HG03378 (cell line): ENCODE results near the gene HLCS.
A peak's percentile ranks its signal among the peaks of the same experiment; 100 is the strongest.

Experiments used
- ATAC-seq: cut with Tn5 transposase; IDR thresholded peaks from one replicate; pipeline ENCODE4 v1.9.1; 2021; ENCODE audit warnings: mild to moderate bottlenecking, moderate library complexity; ENCODE audit not compliant: unreplicated experiment

Gene HLCS

GRCh38 chr21:36985751-36986594 lies 19.5 kb upstream of the HLCS start:
- no peak for ATAC-seq

DNA sequence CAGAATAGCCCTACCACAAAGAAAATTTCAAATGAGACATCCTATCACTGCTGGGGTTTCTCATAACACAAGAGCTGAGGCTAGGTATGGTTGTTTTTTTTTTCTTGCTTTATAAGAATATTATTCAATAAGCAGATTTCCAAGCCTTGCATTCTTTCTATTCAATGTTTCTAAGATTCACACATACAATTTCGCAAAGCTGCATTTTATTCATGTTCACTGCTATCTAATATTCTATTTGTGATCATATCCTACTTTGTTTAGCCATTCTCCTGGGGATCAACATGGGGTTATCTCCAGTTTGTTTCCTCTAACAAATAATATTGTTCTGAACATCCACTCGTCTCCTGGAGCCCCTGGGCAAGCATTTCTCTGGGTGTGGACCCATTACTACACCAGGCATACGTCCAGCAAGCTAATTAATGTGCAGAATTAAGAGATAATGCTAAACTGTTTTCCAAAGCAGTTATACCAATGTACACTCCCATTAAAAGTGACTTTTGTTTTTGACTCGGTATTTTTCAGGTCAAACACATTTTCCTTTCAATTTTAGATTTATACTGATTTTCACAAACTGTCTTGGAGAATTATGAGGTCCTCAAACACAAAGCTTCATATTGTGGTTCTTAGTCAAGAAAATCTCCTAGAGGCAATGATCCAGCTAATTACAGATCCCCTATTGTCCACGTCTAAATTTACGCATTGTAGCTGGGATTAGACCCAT lies 15.7 kb upstream of the HLCS start:
- ATAC-seq: no peak

DNA sequence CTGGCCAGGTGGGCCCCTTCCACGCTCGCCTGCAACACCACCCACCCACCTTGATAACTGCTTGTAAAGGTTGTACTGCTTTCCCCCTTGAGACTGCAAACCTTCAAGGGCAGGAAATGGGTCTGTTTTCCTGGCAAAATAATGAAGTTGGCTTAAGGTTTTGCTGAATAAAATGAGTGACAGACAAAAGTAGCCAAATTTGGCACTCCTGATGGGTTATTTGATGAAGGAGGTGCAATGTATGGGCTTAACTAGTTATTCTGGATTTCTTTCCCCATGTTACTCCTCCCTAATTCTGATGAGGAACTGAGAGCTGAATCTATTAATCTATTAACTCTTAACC lies 14.6 kb upstream of the HLCS start:
- no peak for ATAC-seq

DNA sequence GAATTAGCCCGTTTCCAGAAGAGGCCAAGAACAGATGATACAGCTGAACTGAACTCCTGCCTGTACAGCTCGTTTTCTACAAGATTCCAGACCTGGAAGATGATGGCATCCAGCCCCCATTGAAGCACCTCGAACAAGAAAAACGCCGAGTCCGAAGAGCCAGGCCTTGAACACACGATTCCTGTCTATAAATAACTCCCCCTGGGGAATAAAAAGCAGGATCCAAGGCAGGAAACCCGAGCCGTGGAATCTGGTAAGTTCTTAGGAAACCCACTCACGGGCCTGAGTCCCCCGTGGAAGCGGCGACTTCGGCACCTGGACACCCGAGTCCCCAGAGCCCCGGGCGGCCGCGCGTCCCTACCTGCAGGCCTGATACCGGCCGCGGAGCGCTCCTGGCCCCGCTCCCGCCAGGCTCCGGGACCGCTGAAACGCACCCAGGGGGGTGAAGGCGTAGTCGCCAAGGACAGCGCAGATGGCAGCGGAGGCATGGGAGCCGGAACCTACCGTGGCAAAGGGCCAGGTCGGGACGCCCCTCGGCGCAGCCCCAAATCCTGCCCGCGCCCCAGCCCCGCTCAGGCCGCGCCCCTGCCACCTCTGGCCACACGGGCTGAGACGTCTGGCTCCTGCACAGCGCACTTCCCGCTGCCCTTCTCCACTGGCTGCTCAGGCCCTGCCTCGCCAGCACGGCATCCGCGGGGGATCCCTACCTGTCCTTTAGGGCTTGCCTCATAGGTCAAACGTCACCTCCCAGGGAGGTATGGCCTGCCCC lies 14.0 kb upstream of the HLCS start:
- ATAC-seq: no peak

DNA sequence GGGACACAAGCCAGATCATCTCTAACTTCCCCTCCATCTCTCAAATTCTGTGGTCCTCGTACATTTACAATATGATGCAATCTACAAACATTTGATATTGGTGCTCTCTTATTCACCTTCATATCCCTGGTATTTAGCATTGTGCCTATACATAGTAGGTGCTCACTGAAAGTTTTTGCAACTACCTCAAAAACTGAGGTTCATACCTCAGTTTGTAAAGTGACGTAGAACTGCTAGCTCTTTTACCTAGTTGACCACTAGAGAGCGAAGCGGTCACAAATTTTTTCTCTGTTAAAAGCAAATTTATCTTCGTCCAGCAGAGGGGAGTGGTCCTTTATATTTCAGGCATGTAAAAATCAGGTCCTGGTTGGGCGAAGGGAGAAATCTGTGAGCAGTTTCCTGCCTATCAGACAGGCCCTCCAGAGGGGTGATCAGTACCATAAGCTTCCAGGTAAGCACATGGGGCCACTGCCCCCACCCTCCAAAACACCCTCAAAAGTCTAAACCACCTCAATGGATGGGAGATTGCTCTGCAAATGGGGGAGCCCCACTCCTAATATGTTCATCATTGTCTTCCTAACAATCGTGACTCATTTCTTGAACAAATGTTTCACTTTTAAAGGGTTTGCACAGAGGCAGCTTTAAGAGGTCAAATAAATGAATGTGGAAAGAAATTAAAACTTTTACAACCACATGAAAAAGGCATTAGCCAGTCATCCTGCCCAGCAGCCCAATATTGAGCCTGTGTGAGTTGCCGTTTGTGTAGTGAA lies 10.6 kb upstream of the HLCS start:
- peak; percentile 73 for ATAC-seq

DNA sequence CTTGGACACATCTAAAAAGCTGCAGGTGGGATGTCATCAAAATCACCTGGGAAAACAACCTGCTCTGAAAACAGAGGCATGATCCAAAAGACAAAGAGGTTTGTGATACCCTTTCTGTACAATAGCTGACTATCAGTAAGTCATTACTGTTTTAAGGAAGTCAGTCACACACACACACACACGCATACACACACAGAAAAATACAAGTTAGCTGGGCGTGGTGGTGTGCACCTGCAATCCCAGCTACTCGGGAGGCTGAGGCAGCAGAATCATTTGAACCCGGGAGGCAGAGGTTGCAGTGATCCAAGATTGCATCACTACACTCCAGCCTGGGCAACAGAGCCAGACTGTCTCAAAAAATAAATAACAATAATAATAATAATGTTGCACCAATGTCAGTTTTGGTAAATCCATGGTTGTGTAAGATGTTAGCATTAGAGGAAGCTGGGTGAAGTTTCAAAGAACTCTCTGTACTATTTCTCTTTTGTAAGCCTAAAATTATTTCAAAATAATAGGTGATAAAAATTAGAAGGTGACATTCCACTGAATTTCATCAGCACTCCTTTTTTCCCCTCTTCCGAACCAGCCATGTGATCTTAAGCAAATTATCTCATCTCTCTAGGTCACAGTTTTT lies 9.9 kb upstream of the HLCS start:
- ATAC-seq: no peak

DNA sequence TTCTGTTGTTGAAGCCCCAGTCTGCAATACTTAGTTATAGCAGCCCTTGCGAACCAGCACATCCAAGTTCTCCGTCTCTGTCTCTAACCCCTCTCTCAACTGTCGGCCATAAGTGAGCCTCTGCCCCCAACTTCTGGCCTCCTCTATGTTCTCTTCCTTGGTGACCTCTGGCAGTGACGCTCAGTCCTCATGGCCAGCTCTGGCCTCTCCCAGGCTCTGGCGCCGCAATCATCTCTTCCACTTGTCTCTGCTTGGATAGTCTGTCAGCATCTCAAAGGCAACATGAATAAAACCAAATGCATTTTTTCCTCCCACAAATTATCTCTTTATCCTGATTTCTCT lies 8.4 kb upstream of the HLCS start:
- no peak for ATAC-seq

DNA sequence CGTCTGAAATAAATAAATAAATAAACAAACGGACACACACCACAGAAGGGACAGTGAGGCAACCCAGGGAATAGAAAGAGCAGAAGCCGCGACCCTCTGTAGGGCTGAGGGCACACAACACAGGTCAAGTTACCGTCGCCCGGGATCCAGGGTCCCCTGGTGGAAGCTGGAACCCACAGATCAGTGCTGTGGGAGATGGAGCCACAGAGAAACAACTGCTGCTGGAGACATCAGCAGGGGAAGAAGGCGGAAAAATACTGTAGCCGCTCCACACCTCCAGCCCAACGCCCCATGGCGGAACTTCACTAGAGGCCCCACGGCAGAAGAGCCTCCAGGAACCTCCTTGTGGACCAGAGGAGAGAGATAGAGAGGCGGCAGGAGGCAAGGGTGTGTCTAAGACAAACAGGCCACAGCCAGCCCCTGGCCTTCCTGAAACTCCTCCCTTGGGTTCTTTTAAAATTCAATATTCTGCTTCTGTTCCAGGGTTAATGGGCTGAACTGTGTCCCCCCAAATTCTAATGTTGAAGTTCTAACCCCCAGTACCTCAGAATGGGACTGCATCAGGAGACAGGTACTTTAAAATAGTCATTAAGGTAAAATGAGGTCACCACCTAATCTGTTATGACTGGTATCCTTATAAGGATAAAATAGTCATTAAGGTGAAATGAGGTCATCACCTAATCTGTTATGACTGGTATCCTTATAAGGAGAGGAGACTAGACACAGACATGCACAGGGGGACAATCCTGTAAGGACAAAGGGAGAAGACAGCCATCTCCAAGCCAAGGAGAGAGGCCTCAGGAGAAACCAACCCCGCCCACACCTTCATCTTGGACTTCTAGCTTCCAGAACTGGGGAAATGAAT lies 7.7 kb upstream of the HLCS start:
- ATAC-seq: no peak

- no peak for ATAC-seq
Measured at GRCh38 chr21:36968976-36969375, 2.5 kb upstream of the HLCS start.

DNA sequence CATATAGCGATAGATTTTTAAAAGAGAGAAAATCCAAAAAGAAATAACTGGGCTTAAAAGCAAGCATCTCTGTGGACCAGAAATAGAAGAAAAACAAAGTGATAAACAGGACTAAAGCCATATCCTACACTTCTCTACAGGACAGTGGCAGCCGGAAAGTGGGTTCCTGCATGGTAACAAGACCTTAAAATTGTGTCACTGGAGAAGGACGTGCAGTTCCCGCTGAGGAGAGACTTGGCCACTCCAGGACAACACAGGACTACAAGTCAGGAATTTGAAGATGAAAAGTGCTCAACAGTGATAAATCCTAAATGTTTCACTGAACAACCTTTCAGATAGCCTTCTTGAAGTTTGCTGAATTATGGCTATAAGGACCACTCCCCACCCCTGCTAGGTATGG lies 1.9 kb upstream of the HLCS start:
- no peak for ATAC-seq

- no peak for ATAC-seq
Measured at GRCh38 chr21:36966821-36967768, 626 bp upstream of the HLCS start.

DNA sequence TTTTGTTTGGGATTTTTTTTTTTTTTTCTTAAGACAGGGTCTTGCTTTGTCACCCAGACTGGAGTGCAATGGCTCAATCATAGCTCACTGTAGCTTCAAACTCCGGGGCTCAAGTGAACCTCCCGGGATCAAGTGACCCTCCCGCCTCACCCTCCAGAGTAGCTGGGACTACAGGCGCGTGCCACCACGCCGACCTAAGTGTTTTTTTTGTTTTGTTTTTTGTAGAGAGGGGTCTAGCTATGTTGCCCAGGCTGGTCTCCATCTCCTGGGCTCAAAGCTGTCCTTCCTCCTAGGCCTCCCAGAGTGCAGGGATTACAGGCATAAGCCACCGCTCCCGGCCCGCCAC lies 776 bp downstream of the HLCS start:
- ATAC-seq: no peak

- no peak for ATAC-seq
Measured at GRCh38 chr21:36964827-36965719, 1.4 kb downstream of the HLCS start.

DNA sequence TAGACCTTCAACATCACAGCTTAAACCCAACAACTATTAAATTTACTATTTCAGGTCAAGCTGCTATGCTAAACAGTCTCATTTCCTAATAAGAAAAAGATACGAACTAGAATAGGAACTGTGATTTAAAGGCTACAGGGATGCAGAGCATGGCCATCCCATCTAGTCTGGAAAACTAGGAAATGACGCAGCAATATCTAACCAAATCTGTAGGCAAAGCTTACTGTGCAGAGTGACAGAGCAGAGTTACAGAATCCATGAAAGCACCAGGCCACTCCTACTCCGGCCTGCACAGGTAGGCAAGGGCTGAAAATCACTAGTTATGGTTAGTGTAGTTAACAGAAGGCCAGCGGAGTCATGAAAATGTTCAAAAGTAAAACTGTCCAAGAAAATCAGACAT lies 2.1 kb downstream of the HLCS start:
- ATAC-seq: no peak

DNA sequence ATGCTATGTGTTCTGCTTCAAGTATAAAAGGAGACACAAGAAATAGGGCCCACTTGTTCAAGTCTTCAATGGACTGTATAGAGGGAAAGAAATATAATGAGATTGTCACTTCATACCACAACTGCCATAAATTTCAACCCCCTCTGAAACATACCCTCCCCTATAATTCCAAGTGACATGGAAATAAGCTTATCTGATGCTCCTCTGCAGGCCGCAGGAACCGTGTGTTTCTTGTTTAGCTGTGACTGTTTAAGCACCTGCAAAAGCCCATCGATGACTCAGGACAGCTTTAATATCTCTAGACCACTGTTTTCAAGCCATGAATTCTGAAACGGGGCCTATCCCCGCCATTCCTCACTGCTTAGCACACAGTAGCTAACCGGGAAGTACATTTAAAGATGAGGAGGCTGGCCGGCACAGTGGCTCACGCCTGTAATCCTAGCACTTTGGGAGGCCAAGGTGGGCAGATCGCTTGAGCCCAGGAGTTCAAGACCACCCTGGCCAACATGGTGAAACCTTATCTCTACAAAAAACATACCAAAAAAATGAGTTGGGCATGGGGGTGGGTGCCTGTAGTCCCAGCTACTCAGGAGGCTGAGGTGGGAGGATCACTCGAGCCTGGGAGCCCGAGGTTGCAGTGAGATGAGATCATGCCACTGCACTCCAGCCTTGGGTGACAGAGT lies 4.2 kb downstream of the HLCS start:
- no peak for ATAC-seq

GRCh38 chr21:36960676-36961284 lies 5.7 kb downstream of the HLCS start:
- no peak for ATAC-seq
